Osteoblast (primary cell): Measurements from ENCODE around the gene CTNNBIP1. TPM values are rescaled to one million over a fixed set of nuclear protein-coding genes. Genes with fewer than 3 reads are reported as not detected.

Experiments
- DNase-seq: peaks from one replicate; pipeline ENCODE4 v3.0.0; 2011; ENCODE audit warnings: low spot score, mixed read lengths; ENCODE audit not compliant: insufficient read length; ENCODE audit errors: missing footprints
- H2AFZ ChIP-seq: 2 replicates; pipeline ENCODE4 v1.6.0; 2011; ENCODE audit warnings: mild to moderate bottlenecking, low read length
- H3K27ac ChIP-seq: 2 replicates; pipeline ENCODE4 v1.5.1; 2011; ENCODE audit warnings: mild to moderate bottlenecking, low read depth, low read length, moderate library complexity
- H3K27me3 ChIP-seq: 2 replicates; pipeline ENCODE4 v1.6.0; 2012; ENCODE audit warnings: mild to moderate bottlenecking, control low read depth, inconsistent platforms, low read length, moderate library complexity; ENCODE audit not compliant: insufficient read depth
- H3K36me3 ChIP-seq: 2 replicates; pipeline ENCODE4 v1.5.1; 2011; ENCODE audit warnings: mild to moderate bottlenecking, low read length, control low read depth, moderate library complexity; ENCODE audit not compliant: insufficient read depth
- H3K4me1 ChIP-seq: 2 replicates; pipeline ENCODE4 v1.5.1; 2011; ENCODE audit warnings: mild to moderate bottlenecking, low read length, control low read depth, moderate library complexity; ENCODE audit not compliant: insufficient read depth
- H3K4me2 ChIP-seq: 2 replicates; pipeline ENCODE4 v1.6.0; 2011; ENCODE audit warnings: mild to moderate bottlenecking, low read length; ENCODE audit not compliant: insufficient read depth
- H3K4me3 ChIP-seq: fragments of 200-600 bp; sonication (generic); 3 replicates; pipeline ENCODE4 v1.5.1; 2012; ENCODE audit warnings: mild to moderate bottlenecking, low read length, inconsistent platforms; ENCODE audit not compliant: insufficient read depth
- H3K79me2 ChIP-seq: 2 replicates; pipeline ENCODE4 v1.6.0; 2012; ENCODE audit warnings: mild to moderate bottlenecking, low read length, control low read depth, inconsistent platforms; ENCODE audit not compliant: insufficient read depth
- H3K9me3 ChIP-seq: 2 replicates; pipeline ENCODE4 v1.5.1; 2011; ENCODE audit warnings: low read depth, low read length, control low read depth
- H4K20me1 ChIP-seq: 2 replicates; pipeline ENCODE4 v1.6.0; 2012; ENCODE audit warnings: mild to moderate bottlenecking, low read length, control low read depth; ENCODE audit not compliant: insufficient read depth
- CTCF ChIP-seq: IDR thresholded peaks from 2 replicates; pipeline ENCODE4 v1.5.1; 2011; ENCODE audit warnings: mild to moderate bottlenecking, low read depth, low read length, moderate library complexity; ENCODE audit errors: extremely low read depth
- total RNA-seq: library from RNA; depleted of rRNA; stranded (reverse); fragments of >200 nt; gene quantifications from 2 replicates; pipeline ENCODE4 v1.2.3, GENCODE V29; 2012

CTNNBIP1 gene
- total RNA-seq, 1 donor = 18.5 TPM

GRCh38 chr1:9858293-9859035 is 51.6 kb downstream of the CTNNBIP1 start:
- no peak overlapping the region for H3K4me2 ChIP-seq
- no peaks in the 10 kb centered on the region for H4K20me1 ChIP-seq
- no peak overlapping the region for H3K27ac ChIP-seq
- TF ChIP-seq CTCF = no peak
- H2AFZ ChIP-seq = no peak overlapping the region
- H3K4me3 ChIP-seq = no peak overlapping the region
- DNase-seq = no peak
- no peaks in the 10 kb centered on the region for H3K36me3 ChIP-seq
- H3K27me3 ChIP-seq = no peaks in the 10 kb centered on the region
- no peaks in the 10 kb centered on the region for H3K9me3 ChIP-seq
- H3K4me1 ChIP-seq = no peaks in the 10 kb centered on the region
- no peaks in the 10 kb centered on the region for H3K79me2 ChIP-seq

- Histone ChIP-seq H3K9me3 (no peaks in the 10 kb centered on the region), H3K27me3 (no peaks in the 10 kb centered on the region), H2AFZ (no peak overlapping the region), H3K27ac (no peak overlapping the region), H3K79me2 (no peaks in the 10 kb centered on the region), H3K4me1 (no peaks in the 10 kb centered on the region), H3K36me3 (no peaks in the 10 kb centered on the region), H3K4me3 (no peak overlapping the region), H4K20me1 (no peaks in the 10 kb centered on the region), H3K4me2 (no peak overlapping the region)
- no peak for DNase-seq
- TF ChIP-seq CTCF = no peak
Measured at GRCh38 chr1:9855186-9855585, 54.9 kb downstream of the CTNNBIP1 start.

GRCh38 chr1:9853249-9853595 is 56.8 kb downstream of the CTNNBIP1 start:
- Histone ChIP-seq H3K36me3 (no peaks in the 10 kb centered on the region), H3K9me3 (no peaks in the 10 kb centered on the region), H2AFZ (no peak overlapping the region), H3K79me2 (no peaks in the 10 kb centered on the region), H3K27ac (no peak overlapping the region), H3K27me3 (no peaks in the 10 kb centered on the region), H3K4me2 (no peak overlapping the region), H3K4me1 (no peaks in the 10 kb centered on the region), H4K20me1 (no peaks in the 10 kb centered on the region), H3K4me3 (no peak overlapping the region)
- TF ChIP-seq CTCF = no peak
- DNase-seq = peak; percentile 15

- Histone ChIP-seq H3K79me2 (no peaks in the 10 kb centered on the region), H3K36me3 (no peaks in the 10 kb centered on the region), H3K27me3 (no peaks in the 10 kb centered on the region), H3K4me2 (no peak overlapping the region), H3K27ac (no peak overlapping the region), H3K4me3 (no peak overlapping the region), H3K4me1 (no peaks in the 10 kb centered on the region), H3K9me3 (no peaks in the 10 kb centered on the region), H2AFZ (no peak overlapping the region), H4K20me1 (no peaks in the 10 kb centered on the region)
- no peak for TF ChIP-seq CTCF
- peak; percentile 79 for DNase-seq
Measured at GRCh38 chr1:9852410-9853248, 57.4 kb downstream of the CTNNBIP1 start.
